HepG2 (cell line): ENCODE data around the gene TOMM20. TPM values are rescaled to one million over a fixed set of nuclear protein-coding genes. Genes with fewer than 3 reads are reported as not detected.

Experiments used
- ATAC-seq: fragments of 200-7000 bp; cut with Tn5 transposase; 3 replicates; pipeline ENCODE4 v1.9.1; 2020; ENCODE audit warnings: mild to moderate bottlenecking, moderate library complexity
- BruUV-seq: library from RNA; stranded (reverse); fragments of 400-500 nt; replicated peaks from 2 replicates; lab custom pipeline; 2021; lab: Mats Ljungman, UMichigan
- CTCF ChIA-PET: fragments of 300-600 bp; formaldehyde crosslinking; extraction: SDS; loops from one replicate; lab custom pipeline; 2021; ENCODE audit warnings: low total read pairs, inconsistent platforms, low intra/inter-chr PET ratio; lab: Yijun Ruan, JAX
- POLR2A ChIA-PET: fragments of 350-600 bp; sonication (Branson Sonifier 250); formaldehyde crosslinking; loops from one replicate; lab custom pipeline; 2020; ENCODE audit warnings: antibody characterized with exemption, inconsistent platforms; lab: Yijun Ruan, JAX
- DNase-seq: peaks from one replicate; pipeline ENCODE4 v3.0.0-alpha.2; 2015; ENCODE audit warnings: low spot score
- FAIRE-seq: peaks from 3 replicates; lab custom pipeline; 2011; peaks lifted over from hg19 to GRCh38; lab: Jason Lieb, UNC
- H2AFZ ChIP-seq: one replicate; pipeline ENCODE4 v1.6.1; 2011; ENCODE audit warnings: low read length, inconsistent platforms
- H3K27ac ChIP-seq: fragments of 300-600 bp; 3 replicates; pipeline ENCODE4 v1.8.0; 2011; ENCODE audit warnings: mixed run types, mild to moderate bottlenecking, mixed read lengths, low read length, inconsistent platforms; ENCODE audit not compliant: insufficient read depth; ENCODE audit errors: extremely low read length
- H3K27me3 ChIP-seq, 2 experiments: fragments of 200-600 bp in 1 of 2; 2 replicates in 1 of 2; 3 replicates in 1 of 2; pipeline versions ENCODE4 v1.6.0 to v1.8.0; 2011; ENCODE audit warnings: low read length in 2 of 2, mild to moderate bottlenecking in 2 of 2, moderate library complexity in 2 of 2, inconsistent platforms in 1 of 2; ENCODE audit not compliant: insufficient read depth in 2 of 2, control insufficient read depth in 1 of 2
- H3K36me3 ChIP-seq, 2 experiments: fragments of 200-600 bp in 1 of 2; replicated peaks in 1 of 2; 2 replicates in 1 of 2; 3 replicates in 1 of 2; pipeline versions ENCODE4 v1.5.1 to v1.8.0; 2011; ENCODE audit warnings: low read length in 2 of 2, inconsistent platforms in 1 of 2; ENCODE audit not compliant: insufficient read depth in 2 of 2, control insufficient read depth in 1 of 2
- H3K4me1 ChIP-seq: 2 replicates; pipeline ENCODE4 v1.5.1; 2012; ENCODE audit warnings: low read length, inconsistent platforms; ENCODE audit not compliant: insufficient read depth
- H3K4me2 ChIP-seq: 2 replicates; pipeline ENCODE4 v1.6.0; 2011; ENCODE audit warnings: low read depth, low read length, inconsistent platforms
- H3K4me3 ChIP-seq, 3 experiments: fragments of 200-600 bp in 1 of 3; sonication (generic), shearing (Covaris generic) in 1 of 3; replicated peaks in 1 of 3; 2 replicates each; pipeline ENCODE4 v1.5.1; 2011 to 2016; ENCODE audit warnings: low read length in 3 of 3, inconsistent platforms in 2 of 3, low read depth in 2 of 3, mild to moderate bottlenecking in 2 of 3, control low read depth in 1 of 3, mixed read lengths in 1 of 3; ENCODE audit not compliant: insufficient read depth in 1 of 3
- H3K79me2 ChIP-seq: one replicate; pipeline ENCODE4 v1.6.1; 2011; ENCODE audit warnings: low read length, inconsistent platforms; ENCODE audit not compliant: insufficient read depth
- H3K9ac ChIP-seq: 2 replicates; pipeline ENCODE4 v1.6.0; 2011; ENCODE audit warnings: mild to moderate bottlenecking, low read depth, low read length, inconsistent platforms; ENCODE audit not compliant: insufficient read depth
- H3K9me3 ChIP-seq: 2 replicates; pipeline ENCODE4 v1.5.1; 2012; ENCODE audit warnings: mild to moderate bottlenecking, low read length
- H4K20me1 ChIP-seq: 2 replicates; pipeline ENCODE4 v1.6.0; 2011; ENCODE audit warnings: inconsistent platforms, mild to moderate bottlenecking, low read length, moderate library complexity; ENCODE audit not compliant: insufficient read depth
- ATF7 ChIP-seq, 2 experiments: fragments of 450-650 bp in 1 of 2; sonication (generic) in 1 of 2; formaldehyde crosslinking in 1 of 2; IDR thresholded peaks; 2 replicates each; pipeline versions ENCODE4 v1.4.0 to v1.6.1; 2016 to 2020; ENCODE audit warnings: antibody characterized with exemption in 1 of 2, mild to moderate bottlenecking in 1 of 2, missing genetic modification reagents in 1 of 2
- BRD4 ChIP-seq: sonication (generic); formaldehyde crosslinking; IDR thresholded peaks from 2 replicates; pipeline ENCODE4 v1.4.0; 2020; ENCODE audit warnings: missing genetic modification reagents
- DDIT3 ChIP-seq: sonication (generic); formaldehyde crosslinking; IDR thresholded peaks from 2 replicates; pipeline ENCODE4 v1.4.0; 2020; ENCODE audit warnings: mild to moderate bottlenecking, missing genetic modification reagents
- EEA1 ChIP-seq: sonication (generic); formaldehyde crosslinking; IDR thresholded peaks from 2 replicates; pipeline ENCODE4 v1.5.1; 2020; ENCODE audit warnings: mild to moderate bottlenecking, missing genetic modification reagents, borderline replicate concordance
- GLMP ChIP-seq: sonication (generic); formaldehyde crosslinking; IDR thresholded peaks from 2 replicates; pipeline ENCODE4 v1.9.0; 2021; ENCODE audit warnings: missing genetic modification reagents, mild to moderate bottlenecking, borderline replicate concordance
- KLF16 ChIP-seq, 2 experiments: sonication (generic) in 1 of 2; formaldehyde crosslinking in 1 of 2; IDR thresholded peaks; 2 replicates each; pipeline versions ENCODE4 v1.6.1 to v1.8.0; 2016 to 2023; ENCODE audit warnings: missing genetic modification reagents in 2 of 2, missing compliant biosample characterization in 1 of 2
- MAFK ChIP-seq, 2 experiments: IDR thresholded peaks in 1 of 2; conservative IDR thresholded peaks in 1 of 2; 2 replicates each; pipeline ENCODE4 v1.6.1; 2011; ENCODE audit warnings: improper control_type of control experiment in 2 of 2, low read length in 2 of 2
- MZF1 ChIP-seq: sonication (generic); formaldehyde crosslinking; IDR thresholded peaks from 2 replicates; pipeline ENCODE4 v1.8.1; 2023; ENCODE audit warnings: mild to moderate bottlenecking, missing genetic modification reagents, borderline replicate concordance
- RNF2 ChIP-seq: fragments of 450-650 bp; conservative IDR thresholded peaks from 2 replicates; pipeline ENCODE4 v1.6.1; 2016; ENCODE audit warnings: low read depth
- SRSF9 ChIP-seq: fragments of 200-400 bp; formaldehyde crosslinking; IDR thresholded peaks from 2 replicates; pipeline ENCODE4 v1.6.1; 2018; ENCODE audit warnings: borderline replicate concordance, mild to moderate bottlenecking, low read depth, low read length; ENCODE audit not compliant: insufficient read depth, poor library complexity, severe bottlenecking
- TAF15 ChIP-seq: fragments of 200-400 bp; formaldehyde crosslinking; IDR thresholded peaks from one replicate; pipeline ENCODE4 v1.6.1; 2018; ENCODE audit warnings: mild to moderate bottlenecking, low read depth, low read length; ENCODE audit not compliant: poor library complexity, severe bottlenecking
- TARDBP ChIP-seq: sonication (generic); formaldehyde crosslinking; IDR thresholded peaks from 2 replicates; pipeline ENCODE4 v1.8.0; 2022; ENCODE audit warnings: mild to moderate bottlenecking, missing genetic modification reagents
- TCF7L2 ChIP-seq: IDR thresholded peaks from 2 replicates; pipeline ENCODE4 v1.6.1; 2011; ENCODE audit warnings: mild to moderate bottlenecking, low read depth, low read length, moderate library complexity
- XBP1 ChIP-seq: sonication (generic); formaldehyde crosslinking; IDR thresholded peaks from 2 replicates; pipeline ENCODE4 v1.5.0; 2020; ENCODE audit warnings: missing genetic modification reagents
- ZBTB43 ChIP-seq: sonication (generic); formaldehyde crosslinking; conservative IDR thresholded peaks from 2 replicates; pipeline ENCODE4 v1.4.0; 2020; ENCODE audit warnings: missing genetic modification reagents
- ZNF207 ChIP-seq: fragments of 450-650 bp; IDR thresholded peaks from 2 replicates; pipeline ENCODE4 v1.6.1; 2016; ENCODE audit warnings: antibody characterized with exemption, borderline replicate concordance
- ZNF432 ChIP-seq: sonication (generic); formaldehyde crosslinking; IDR thresholded peaks from 2 replicates; pipeline ENCODE4 v1.5.0; 2020; ENCODE audit warnings: missing genetic modification reagents, mild to moderate bottlenecking, borderline replicate concordance
- ZNF777 ChIP-seq: sonication (generic); formaldehyde crosslinking; IDR thresholded peaks from 2 replicates; pipeline ENCODE4 v1.4.0; 2020; ENCODE audit warnings: missing genetic modification reagents
- WGBS: methylation state at CpG from one replicate; pipeline ENCODE4 v1.1.6; 2017; ENCODE audit warnings: low lambda C conversion rate; 5-methylcytosine and 5-hydroxymethylcytosine counted together
- in situ Hi-C: cut with HindIII; loops from 2 replicates; pipeline ENCODE4 v1.10.0; 2017; ENCODE audit warnings: low pct_unique_long_range_greater_than_20kb; ENCODE audit not compliant: extremely low pct_ligation_motif_present
- intact Hi-C: fragments of 100-400 bp; cut with micrococcal nuclease; formaldehyde crosslinking; loops from one replicate; pipeline ENCODE4 v1.10.0; 2022; ENCODE audit not compliant: unreplicated experiment
- polyA plus RNA-seq, 8 experiments: library from polyadenylated mRNA; depleted of rRNA in 3 of 8; stranded (reverse) in 7 of 8; unstranded in 1 of 8; fragments of >200 nt; fragmentation: Illumina TruSeq in 4 of 8; extraction: Trizol in 4 of 8; gene quantifications; 2 replicates each; pipeline versions ENCODE4 v1.2.1 to v1.2.3, GENCODE V29; 2011 to 2016; ENCODE audit warnings: low read depth in 4 of 8, missing spikeins in 1 of 8, mixed read lengths in 1 of 8; ENCODE audit not compliant: insufficient read depth in 1 of 8
- total RNA-seq, 5 experiments: library from RNA; depleted of rRNA; stranded (reverse); fragments of >200 nt; fragmentation: Illumina TruSeq; extraction: Trizol; gene quantifications; 2 replicates each; pipeline ENCODE4 v1.2.3, GENCODE V29; 2016; ENCODE audit warnings: low read depth in 1 of 5

Gene TOMM20
- total and polyA plus RNA-seq, 2 of the 13 experiments (the other 11 are each of a cell fraction or from before 2014, with no cell fraction given), result 153 to 376 TPM

GRCh38 chr1:235149824-235150223, 21.2 kb upstream of the TOMM20 start:
- Histone ChIP-seq H3K79me2 (no peaks in the 10 kb centered on the region), H3K9me3 (no peaks in the 10 kb centered on the region), H3K27me3 (no peaks in the 10 kb centered on the region), H3K4me1 (peaks cover 14% of the 10 kb centered on the region), H3K4me3 (no peak overlapping the region), H3K4me2 (no peak overlapping the region), H4K20me1 (no peaks in the 10 kb centered on the region), H2AFZ (no peak overlapping the region), H3K9ac (no peak overlapping the region), H3K27ac (no peak overlapping the region), H3K36me3 (peaks cover 18 to 66% of the 10 kb centered on the region in 2 experiments)
- no TSS peak for BruUV-seq
- CTCF ChIA-PET, result no interaction called here
- intact Hi-C loops, result no loop called here
- TF ChIP-seq SRSF9 (no peak), ATF7 (IDR thresholded peaks at IDR 0.05) (peak; percentile 86), ATF7 (CRISPR knock-in tag; IDR thresholded peaks at IDR 0.05) (no peak), TAF15 (no peak), DDIT3 (CRISPR knock-in tag) (no peak), MZF1 (CRISPR knock-in tag) (no peak)
- ATAC-seq, result no peak
- DNase-seq, result no peak
- POLR2A ChIA-PET, result no interaction called here
- WGBS, result 98% methylated on average over 9 of the region's 9 CpGs
- in situ Hi-C loops, result no loop called here
- FAIRE-seq, result no peak

GRCh38 chr1:235147269-235147668, 18.6 kb upstream of the TOMM20 start:
- POLR2A ChIA-PET, result interaction anchor here (0.8 kb wide), 1 partner anchor 14 kb away, joined by 3 read pairs; the partner anchor contains the start of gene RBM34
- Histone ChIP-seq H3K27me3 (no peaks in the 10 kb centered on the region), H3K9me3 (no peaks in the 10 kb centered on the region), H3K4me2 (no peak overlapping the region), H3K27ac (no peak overlapping the region), H3K4me1 (peaks cover 14% of the 10 kb centered on the region), H3K36me3 (peaks cover 20 to 65% of the 10 kb centered on the region in 2 experiments), H3K4me3 (no peak overlapping the region), H4K20me1 (no peaks in the 10 kb centered on the region), H3K79me2 (peaks cover 5% of the 10 kb centered on the region), H3K9ac (no peak overlapping the region), H2AFZ (no peak overlapping the region)
- no peak for FAIRE-seq
- in situ Hi-C loops (no loop called here), intact Hi-C loops (no loop called here)
- WGBS, result 92% methylated on average over 4 of the region's 4 CpGs
- CTCF ChIA-PET, result no interaction called here
- no peak for ATAC-seq
- no peak for DNase-seq
- no TSS peak for BruUV-seq
- TF ChIP-seq ZNF432 (no peak), TARDBP (no peak), RNF2 (no peak), MAFK (conservative IDR thresholded peaks at IDR 0.05 in 1 of 2, IDR thresholded peaks at IDR 0.05 in 1 of 2; ENCODE audit: low read length in 2 of 2) (no peak), EEA1 (CRISPR knock-in tag) (no peak), ZNF207 (no peak), ZNF777 (CRISPR knock-in tag) (no peak), GLMP (CRISPR knock-in tag) (no peak), TCF7L2 (no peak), XBP1 (CRISPR knock-in tag) (no peak), BRD4 (CRISPR knock-in tag) (no peak), KLF16 (CRISPR knock-in tag; IDR thresholded peaks at IDR 0.05) (no peak), ZBTB43 (CRISPR knock-in tag) (no peak)
